HEK293T (cell line): ENCODE results near the gene CHD2.

ENCODE experiments used
- BHLHE40 ChIP-seq: fragments of 450-650 bp; IDR thresholded peaks from 2 replicates; pipeline ENCODE4 v1.6.1; 2016; ENCODE audit warnings: mild to moderate bottlenecking, moderate library complexity, borderline replicate concordance
- CTBP1 ChIP-seq: fragments of 450-650 bp; IDR thresholded peaks from 2 replicates; pipeline ENCODE4 v1.6.1; 2016; ENCODE audit warnings: borderline replicate concordance
- ELF4 ChIP-seq: fragments of 450-650 bp; IDR thresholded peaks from 2 replicates; pipeline ENCODE4 v1.6.1; 2017; ENCODE audit warnings: antibody characterized with exemption
- FOXA1 ChIP-seq: fragments of 450-650 bp; IDR thresholded peaks from 2 replicates; pipeline ENCODE4 v1.6.1; 2016; ENCODE audit warnings: mild to moderate bottlenecking
- FOXK2 ChIP-seq: fragments of 450-650 bp; IDR thresholded peaks from 2 replicates; pipeline ENCODE4 v1.6.1; 2016; ENCODE audit warnings: mild to moderate bottlenecking
- FOXM1 ChIP-seq: fragments of 450-650 bp; IDR thresholded peaks from 2 replicates; pipeline ENCODE4 v1.6.1; 2017; ENCODE audit warnings: mild to moderate bottlenecking, borderline replicate concordance
- L3MBTL2 ChIP-seq: fragments of 450-650 bp; conservative IDR thresholded peaks from 2 replicates; pipeline ENCODE4 v1.6.1; 2016; ENCODE audit warnings: mild to moderate bottlenecking
- LEF1 ChIP-seq: fragments of 450-650 bp; IDR thresholded peaks from 2 replicates; pipeline ENCODE4 v1.6.1; 2017; ENCODE audit warnings: mild to moderate bottlenecking, borderline replicate concordance
- SP1 ChIP-seq: fragments of 450-650 bp; IDR thresholded peaks from 2 replicates; pipeline ENCODE4 v1.6.1; 2017
- ZNF384 ChIP-seq: fragments of 450-650 bp; IDR thresholded peaks from 2 replicates; pipeline ENCODE4 v1.6.1; 2016
- TF ChIP-seq, protein P1 (sequence below): fragments of 450-650 bp; IDR thresholded peaks from 2 replicates; pipeline ENCODE4 v1.6.1; 2016

DNA sequence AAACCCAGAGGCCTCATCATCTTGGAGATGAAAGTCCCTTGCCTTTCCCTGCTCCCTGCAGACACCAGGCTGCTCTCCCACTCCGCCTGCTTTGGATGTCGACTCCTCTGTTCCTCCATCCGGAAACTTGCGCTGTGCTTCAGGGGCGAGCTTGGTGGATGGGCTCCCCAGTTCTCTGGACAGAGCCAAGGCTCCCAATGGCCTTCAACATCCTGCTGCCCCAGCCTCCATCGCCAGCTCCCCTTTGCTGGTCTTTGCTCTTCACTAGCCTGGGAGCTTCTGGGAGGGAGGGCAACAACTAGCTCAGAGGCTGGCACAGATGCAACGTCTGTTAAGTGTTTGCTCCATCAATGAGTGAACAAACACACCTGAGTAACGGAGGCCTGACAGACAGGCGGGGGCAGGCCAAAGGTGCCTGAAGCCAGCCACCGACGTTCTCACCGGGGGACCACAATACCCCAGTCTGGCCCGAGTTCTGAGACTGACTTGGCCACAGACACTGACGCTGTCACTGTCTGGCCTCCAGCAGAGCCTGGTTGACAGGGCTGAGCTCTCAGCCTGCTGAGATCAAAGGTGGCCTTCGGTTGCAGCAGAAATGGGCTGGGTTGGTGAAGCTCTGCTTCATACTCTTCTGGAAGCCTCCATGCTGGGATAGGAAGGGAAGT, 149.9 kb downstream of the CHD2 start:
- no peak for TF ChIP-seq ZNF384
- no peak for TF ChIP-seq SP1
- no peak for TF ChIP-seq FOXK2
- no peak for TF ChIP-seq CTBP1
- no peak for TF ChIP-seq BHLHE40
- TF ChIP-seq FOXM1 = no peak
- TF ChIP-seq, protein P1, sequence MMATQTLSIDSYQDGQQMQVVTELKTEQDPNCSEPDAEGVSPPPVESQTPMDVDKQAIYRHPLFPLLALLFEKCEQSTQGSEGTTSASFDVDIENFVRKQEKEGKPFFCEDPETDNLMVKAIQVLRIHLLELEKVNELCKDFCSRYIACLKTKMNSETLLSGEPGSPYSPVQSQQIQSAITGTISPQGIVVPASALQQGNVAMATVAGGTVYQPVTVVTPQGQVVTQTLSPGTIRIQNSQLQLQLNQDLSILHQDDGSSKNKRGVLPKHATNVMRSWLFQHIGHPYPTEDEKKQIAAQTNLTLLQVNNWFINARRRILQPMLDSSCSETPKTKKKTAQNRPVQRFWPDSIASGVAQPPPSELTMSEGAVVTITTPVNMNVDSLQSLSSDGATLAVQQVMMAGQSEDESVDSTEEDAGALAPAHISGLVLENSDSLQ = no peak
- no peak for TF ChIP-seq FOXA1
- TF ChIP-seq LEF1 = no peak
- no peak for TF ChIP-seq L3MBTL2
- no peak for TF ChIP-seq ELF4
